ENCODE data around the gene MAML1.
"Not testable (repeated sequence)": the region's sequence is repeated elsewhere in the genome, so short reads cannot be mapped to it uniquely, and the experiment has no call there.

Gene MAML1

DNA sequence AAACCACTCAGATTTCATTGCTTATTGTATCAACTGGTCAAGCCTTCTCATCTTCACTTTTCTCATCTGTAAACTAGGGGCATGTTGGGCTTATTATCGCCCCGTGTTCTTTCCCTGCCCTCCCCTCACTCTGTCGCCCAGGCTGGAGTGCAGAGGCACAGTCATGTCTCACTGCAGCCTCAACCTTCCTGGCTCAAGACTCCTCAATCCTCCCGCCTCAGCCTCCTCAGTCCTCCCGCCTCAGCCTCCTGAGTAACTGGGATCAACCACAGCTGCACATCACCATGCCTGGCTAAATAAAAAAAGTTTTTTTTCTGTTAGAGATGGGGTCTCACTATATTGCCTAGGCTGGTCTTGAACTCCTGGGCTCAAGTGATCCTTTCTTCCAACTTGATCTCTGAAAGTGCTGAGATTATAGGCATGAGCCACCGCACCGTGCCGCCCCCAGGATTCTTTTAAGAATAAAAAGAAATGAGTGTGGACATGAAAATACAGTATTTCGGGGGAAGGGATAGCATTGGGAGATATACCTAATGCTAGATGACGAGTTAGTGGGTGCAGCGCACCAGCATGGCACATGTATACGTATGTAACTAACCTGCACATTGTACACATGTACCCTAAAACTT, 2.0 kb downstream of the MAML1 start:
- no peak for DNase-seq (ENCODE audit: low spot score)

DNA sequence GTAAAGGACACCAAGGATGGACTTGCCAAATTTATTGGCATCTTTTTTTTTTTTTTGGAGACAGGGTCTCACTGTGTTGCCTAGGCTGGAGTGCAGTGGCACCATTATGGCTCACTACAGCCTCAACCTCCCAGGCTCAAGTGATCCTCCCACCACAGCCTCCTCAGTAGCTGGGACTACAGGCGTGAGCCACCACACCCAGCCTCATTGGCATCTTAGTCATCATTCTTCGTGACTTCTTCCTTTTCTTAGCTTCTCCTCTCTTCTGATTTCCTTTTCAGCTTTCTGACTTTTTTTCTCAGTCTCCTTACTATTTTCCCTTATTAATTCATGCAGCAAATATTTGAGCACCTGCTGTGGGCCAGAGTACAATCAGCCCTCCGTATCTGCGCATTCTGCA, 6.1 kb downstream of the MAML1 start:
- DNase-seq (ENCODE audit: low spot score): no peak

DNA sequence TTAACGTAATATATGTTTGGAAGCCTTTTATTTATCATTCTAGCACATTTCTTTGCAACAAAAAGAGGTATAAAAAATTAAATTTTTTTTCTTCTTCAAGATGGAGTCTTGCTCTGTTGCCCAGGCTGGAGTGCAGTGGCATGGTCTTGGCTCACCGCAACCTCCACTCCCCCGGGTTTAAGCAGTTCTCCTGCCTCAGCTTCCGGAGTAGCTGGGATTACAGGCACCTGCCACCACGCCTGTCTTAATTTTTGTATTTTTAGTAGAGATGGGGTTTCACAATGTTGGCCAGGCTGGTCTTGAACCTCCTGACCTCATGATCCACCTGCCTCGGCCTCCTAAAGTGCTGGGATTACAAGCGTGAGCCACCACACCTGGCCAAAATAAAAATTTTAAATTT, 11.5 kb downstream of the MAML1 start:
- DNase-seq (ENCODE audit: low spot score): not testable (repeated sequence)

DNA sequence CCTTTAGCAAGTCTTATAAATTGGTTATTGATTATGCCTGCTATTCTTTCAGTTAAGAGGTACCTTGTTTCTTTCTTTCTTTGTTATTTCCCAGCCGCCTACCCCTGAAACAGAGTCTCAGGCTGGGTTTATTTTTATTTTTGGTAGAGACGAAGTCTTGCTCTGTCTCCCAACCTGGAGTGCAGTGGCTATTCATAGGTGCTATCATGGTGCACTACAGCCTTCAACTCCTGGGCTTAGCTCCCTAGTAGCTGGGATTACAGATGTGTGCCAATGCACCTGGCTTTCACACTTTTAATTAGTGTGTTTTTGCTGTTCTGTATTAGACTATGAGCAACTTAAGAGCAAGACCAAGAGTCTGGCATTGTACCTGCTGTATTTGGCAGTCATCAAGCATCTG, 14.2 kb downstream of the MAML1 start:
- no peak for DNase-seq (ENCODE audit: low spot score)

DNA sequence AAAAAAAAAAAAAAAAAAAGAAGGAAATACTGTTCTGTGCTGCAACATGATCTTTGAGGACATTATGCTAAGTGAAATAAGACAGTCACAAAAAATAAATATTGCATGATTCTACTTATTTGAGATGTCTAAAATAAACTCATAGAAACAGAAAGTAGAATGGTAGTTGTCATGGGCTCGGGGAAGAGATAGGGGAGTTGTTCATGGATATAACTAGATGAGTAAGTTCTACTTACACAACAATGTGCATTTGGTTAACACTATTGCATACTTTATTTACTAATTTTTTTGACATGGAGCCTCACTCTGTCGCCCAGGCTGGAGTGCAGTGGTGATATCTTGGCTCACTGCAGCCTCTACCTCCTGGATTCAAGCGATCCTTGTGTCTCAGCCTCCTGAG, 15.2 kb downstream of the MAML1 start:
- DNase-seq (ENCODE audit: low spot score): no peak

DNA sequence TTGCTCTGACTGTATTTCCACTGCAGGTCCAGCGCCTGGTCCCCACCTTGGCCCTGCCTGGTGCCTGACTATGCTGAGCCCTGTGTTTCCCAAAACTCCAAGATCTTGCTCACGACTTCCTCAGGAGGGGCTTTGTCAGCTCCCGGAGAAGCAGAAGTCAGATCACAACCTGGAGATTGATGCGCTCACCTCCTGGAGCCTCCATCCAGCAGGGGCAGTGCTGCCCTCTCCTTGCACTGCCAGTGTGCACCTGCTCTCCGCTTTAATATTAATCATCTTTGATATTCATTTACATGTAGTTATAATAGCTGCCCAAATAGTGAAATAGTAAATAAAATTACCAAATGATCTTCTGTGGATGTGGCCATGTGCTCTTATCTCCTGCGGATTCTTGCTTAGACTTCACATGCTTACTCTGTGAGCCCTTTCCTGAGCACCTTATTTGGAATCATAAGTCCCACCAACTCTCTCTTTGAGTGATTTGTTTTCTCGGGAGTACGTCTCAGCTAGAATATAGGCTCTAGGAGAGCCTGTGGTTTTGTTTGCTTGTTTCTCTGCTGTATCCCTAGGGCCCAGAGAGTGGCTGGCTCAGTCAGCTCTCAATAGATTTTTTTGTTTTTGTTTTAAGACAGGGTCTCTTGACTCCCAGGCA, 17.4 kb downstream of the MAML1 start:
- no peak for DNase-seq (ENCODE audit: low spot score)

DNA sequence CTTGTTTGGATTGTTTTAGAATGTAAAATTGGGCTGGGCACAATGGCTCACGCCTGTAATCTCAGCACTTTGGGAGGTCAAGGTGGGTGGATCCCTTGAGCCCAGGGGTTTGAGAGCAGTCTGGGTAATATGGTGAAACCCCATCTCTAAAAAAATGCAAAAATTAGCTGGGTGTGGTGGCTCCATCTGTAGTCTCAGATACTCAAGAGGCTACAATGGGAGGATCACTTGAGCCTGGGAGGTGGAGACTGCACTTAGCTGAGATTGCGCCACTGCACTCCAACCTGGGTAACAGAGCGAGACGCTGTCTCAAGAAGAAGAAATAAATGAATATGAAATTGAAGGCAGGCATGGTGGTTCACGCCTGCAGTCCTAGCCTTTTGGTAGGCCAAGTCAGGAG, 21.3 kb downstream of the MAML1 start:
- no peak for DNase-seq (ENCODE audit: low spot score)

DNA sequence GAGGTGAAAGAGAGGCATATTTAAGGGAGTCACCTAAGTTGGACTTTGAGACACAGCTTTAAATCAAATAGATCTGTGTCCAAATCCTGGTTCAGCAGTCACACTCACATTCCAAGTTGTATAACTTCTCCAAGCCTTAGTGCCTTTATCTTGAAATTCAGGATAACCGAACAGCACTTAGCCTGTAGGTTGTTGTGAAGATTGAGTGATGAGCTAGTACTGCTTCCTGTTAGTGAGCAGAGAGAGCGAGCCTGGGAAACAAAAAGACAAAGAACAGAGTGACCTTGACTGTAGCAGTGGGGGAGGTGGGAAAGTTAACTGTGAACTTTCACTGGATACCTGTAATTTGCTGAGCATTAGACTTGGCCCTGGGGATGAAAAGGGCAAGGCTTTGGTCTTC, 22.4 kb downstream of the MAML1 start:
- no peak for DNase-seq (ENCODE audit: low spot score)

DNA sequence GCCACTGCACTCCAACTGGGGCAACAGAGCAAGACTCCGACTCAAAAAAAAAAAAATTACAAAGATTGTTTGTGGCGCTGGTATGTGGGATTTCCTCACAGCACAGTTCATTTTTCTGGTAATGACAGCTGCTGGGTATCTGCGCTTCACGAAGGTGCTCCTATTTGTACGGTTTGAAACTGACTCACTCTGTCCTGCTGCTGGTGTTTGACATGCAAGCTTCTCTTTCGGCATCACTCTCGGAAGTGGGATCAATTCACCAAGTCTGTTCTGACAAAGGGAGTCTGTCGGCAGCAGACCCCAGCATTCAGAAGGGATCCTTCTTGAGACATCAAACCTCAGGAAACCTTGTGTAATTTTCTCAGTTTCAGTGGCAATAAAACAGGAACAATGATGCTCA, 26.3 kb downstream of the MAML1 start:
- no peak for DNase-seq (ENCODE audit: low spot score)

DNA sequence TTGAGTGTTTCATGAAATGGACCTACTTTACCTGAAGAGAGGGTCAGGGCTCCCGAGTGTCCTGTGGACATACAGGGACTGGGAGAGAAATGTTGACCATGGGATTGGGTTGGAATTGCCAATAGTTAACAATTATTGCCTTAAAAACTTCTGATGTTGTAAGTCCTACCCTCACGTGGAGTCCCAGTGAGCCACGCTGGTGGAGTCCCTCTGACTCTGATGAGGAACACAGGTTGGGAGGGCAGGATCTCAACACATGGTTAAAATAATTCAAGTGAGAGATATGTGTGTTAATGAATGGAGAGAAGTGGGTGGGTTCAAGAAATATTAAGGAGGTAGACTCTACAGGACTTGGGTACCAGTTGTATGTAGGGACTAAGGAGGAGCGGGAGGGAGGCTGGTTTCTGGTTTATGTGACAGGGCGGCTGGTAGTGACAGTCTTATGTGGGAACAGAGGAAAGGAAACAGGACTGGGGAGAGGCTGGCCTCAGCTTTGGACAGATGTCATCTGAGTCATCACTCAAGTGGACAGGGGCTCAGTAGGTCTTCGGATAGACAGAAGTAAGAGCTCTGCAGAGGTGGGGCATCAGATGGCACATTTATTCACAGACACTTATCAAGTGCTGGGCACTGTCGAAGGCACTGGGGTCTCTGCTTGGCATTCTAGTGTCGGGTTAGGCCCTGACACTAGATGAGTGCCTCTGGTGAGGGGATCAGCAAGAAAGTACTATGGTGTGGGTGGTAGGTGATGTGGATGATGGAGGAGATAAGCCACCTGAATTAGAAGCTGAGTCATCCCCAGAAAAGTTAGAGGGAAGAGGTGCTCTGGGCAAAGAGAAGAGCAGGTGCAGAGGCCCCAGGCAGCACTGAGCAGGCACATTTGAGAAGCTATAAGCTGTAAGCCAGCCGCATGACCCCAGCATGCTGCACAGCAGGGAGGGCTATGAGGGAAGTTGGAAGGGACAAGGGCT, 27.2 kb downstream of the MAML1 start:
- DNase-seq (ENCODE audit: low spot score): no peak

DNA sequence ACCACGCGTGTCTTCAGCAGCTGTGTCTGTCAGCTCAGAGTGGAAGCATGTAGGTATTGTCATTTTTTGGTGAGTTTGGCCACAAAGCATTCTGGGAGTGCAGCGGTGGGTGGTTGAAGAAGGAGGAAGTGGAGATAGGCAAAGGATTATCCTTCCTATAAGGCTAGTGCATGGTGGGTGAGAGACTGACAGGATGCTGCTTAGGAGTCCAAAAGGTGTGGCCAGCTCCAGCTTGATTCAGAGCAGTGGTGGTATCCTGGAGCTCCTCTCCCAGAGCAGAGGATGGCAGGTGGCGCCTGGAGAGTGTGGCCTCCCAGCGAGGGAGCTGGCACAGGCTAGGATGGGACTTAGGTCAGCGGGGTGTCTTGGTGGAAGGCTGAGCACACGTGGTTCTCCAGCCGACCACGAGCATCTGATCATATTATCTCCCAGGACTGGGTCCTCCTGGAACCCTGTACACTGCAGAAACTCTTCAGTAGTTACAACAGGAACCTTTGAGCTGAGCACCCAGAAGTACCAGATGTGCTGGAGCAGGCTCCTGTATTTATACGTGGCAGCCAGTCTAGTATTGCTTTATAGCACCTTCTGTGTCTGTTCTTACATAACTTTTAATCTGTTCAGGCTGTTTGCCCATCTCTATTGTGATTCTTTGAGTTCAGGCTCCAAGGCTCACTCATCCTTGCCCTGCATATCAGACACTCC, 29.6 kb downstream of the MAML1 start:
- DNase-seq (ENCODE audit: low spot score): peak; percentile 68

DNA sequence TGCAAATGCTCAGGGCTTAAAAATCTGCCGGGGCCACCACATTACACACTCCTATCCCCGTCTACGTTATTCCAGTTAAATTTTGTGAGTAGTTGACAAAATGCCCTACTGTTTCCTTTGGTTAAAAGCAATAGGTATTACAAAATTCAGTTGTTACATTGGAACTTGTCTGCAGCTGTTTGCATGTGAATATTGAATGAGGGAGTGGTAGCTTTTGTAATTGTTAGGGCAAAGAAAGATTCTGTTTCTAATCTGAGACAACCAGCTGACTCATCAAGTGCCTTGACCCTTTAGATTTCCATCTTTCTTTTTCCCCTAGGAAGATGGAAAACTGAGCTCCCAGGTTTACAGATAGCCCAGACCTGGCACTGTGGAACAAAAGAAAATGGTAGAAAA, 30.2 kb downstream of the MAML1 start:
- DNase-seq (ENCODE audit: low spot score): no peak

DNA sequence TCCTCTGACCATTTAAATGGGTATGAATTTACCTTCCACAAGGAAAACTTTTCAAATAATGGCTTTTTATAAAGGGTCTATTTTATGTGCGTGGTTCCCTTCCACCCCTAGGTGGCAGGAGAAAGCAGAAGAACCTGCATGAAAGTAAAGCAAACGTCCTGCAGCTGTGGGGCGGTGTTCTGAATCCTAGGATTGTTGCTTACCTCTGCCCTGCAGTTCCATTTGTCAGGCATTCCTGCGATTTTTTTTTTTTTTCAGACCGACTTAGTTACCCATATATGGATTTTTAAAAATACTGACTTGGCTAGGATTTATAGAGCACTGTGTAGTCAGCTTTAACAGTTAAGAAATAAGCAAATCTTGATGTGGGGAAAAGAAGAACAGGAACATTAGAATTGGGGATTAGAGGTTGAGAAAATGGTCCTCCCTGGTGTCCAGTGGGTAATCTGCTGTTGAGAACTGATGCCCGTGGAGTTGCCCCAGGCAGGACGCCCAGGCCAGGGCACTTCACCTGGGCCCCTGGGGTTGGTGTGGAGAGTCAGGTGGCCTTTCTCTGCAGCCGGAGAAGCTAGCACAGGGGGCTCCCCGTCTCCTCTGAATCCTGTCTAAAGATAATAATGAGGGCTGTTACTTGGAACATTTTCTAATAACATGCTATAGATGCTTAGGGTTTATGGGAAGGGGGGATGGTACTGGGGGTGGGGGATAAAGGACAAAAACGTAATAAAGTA, 30.8 kb downstream of the MAML1 start:
- DNase-seq (ENCODE audit: low spot score): peak; percentile 76

DNA sequence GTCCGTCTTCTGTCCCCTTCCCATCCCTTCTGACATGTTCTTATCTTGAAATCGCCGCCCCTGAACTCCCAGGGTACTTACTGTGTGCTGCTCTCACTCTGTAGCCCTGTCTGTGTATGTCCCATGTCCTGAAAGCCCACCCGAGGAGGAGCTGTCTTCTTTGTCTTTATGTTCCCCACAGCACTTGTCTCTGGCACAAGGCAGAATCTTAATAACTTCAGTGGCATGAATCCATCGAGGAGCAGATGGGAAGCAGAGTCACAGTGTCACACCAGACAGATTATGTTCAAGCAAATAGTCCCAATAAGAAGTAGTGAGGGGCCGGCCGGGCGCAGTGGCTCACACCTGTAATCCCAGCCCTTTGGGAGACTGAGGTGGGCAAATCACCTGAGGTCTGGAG, 31.4 kb downstream of the MAML1 start:
- DNase-seq (ENCODE audit: low spot score): no peak

DNA sequence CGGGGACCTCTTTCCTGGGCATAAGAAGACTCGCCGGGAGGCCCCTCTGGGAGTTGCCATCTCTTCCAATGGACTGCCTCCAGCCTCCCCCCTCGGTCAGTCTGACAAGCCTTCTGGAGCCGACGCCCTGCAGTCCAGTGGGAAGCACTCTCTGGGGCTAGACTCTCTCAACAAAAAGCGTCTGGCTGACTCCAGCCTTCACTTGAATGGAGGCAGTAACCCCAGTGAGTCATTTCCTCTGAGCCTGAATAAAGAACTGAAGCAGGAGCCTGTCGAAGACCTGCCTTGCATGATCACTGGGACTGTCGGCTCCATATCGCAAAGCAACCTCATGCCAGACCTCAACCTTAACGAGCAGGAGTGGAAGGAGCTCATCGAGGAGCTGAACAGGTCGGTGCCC, 32.8 kb downstream of the MAML1 start:
- no peak for DNase-seq (ENCODE audit: low spot score)

DNA sequence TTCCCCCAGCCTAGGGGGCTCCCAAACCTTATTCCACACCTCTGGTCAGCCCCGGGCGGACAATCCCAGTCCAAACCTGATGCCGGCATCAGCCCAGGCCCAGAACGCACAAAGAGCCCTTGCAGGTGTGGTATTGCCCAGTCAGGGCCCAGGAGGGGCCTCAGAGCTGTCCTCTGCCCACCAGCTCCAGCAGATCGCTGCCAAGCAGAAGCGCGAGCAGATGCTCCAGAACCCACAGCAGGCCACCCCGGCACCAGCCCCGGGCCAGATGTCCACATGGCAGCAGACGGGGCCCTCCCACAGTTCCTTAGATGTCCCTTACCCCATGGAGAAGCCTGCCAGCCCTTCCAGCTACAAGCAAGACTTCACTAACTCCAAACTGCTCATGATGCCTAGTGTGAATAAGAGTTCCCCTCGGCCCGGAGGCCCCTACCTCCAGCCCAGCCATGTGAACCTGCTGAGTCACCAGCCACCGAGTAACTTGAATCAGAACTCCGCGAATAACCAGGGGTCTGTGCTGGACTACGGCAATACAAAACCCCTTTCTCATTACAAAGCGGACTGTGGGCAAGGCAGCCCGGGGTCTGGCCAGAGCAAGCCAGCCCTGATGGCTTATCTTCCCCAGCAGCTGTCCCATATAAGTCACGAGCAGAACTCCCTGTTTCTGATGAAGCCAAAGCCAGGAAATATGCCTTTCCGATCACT, 33.6 kb downstream of the MAML1 start:
- no peak for DNase-seq (ENCODE audit: low spot score)

DNA sequence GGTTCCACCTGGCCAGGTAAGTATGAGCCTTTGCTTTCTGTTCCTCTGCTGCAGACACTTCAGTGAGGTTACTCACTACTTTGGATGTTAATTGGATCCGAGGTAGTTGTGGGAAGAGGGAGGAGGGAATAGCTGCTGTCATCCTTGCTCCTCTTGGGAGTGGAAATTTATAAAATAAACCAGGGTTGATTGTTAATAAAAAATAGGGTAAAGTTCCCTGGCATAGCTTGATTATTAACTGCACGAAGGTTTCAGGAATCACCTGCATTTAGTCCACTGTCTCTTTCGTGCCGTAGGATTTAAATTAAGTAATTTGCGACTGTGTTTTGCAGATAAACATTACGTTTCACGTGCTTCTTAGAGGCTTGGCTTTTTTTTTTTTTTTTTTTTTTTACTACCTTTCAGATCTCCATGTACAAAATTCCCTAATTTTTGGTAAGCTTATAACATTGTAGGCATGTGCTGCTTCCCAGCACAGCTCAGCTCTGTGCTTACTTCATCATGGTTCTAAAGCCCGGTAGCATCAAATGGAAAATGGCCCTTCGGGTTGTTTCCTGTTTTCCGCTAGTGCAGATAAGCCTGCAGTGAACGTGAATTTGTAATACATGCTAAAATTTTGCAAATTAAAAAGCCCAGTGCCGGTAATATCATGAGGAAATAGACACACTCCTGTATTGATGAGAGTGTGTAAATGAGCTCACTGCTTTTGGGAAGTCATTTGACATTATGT, 34.3 kb downstream of the MAML1 start:
- DNase-seq (ENCODE audit: low spot score): no peak

DNA sequence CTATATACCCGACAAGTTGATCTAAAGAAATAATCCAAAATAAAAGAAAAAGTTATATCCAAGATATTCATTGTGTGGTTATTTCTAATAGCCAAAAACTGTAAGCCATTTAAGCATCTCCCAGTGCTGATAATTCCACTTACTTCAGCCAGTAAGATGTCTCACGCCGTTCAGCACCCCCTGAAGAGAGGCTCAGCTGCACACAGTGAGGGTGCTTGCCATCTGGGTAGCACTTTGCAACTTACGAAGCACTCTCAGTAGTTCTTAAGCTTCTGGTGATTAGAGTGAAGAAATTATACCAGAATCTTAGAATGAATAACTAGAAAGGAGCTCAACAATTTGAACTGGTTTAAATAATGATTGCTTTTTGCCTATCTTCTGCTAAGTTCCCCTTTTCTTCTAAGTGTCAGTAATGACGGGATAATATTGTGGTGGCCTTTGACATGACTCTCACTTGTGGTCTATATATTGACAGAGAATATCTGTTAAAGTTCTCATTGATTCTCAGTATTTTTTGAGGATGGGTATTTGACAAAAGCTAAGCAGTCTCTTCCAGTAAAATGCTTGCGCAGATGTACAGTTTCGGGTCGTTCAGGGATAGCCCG, 35.0 kb downstream of the MAML1 start:
- DNase-seq (ENCODE audit: low spot score): no peak

DNA sequence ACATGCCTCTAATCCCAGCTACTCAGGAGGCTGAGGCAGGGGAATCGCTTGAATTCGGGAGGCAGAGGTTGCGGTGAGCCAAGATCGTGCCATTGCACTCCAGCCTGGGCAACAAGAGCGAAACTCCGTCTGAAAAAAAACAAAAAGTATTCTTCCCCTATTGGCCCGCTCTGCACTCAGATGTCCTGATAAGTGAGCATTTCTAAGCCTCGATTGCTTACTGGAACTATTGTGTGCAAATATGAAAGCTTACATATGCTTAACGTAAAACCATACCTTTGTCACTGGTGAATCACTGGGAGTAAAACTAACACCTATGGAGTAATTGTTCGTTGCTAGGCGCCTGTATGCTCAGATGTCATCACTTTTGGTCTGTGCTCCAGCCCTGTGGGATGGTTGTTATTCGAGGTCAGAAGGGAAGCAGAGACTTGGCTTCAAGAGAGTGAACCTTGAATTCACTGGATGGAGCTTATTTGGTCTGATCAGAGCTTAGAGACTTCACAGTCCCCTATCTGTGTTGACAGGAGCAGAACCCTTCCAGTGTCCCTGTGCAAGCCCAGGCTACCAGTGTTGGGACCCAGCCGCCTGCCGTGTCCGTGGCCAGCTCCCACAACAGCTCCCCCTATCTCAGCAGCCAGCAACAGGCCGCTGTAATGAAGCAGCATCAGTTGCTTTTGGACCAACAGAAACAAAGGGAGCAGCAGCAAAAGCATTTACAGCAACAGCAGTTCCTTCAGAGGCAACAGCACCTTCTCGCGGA, 35.9 kb downstream of the MAML1 start:
- DNase-seq (ENCODE audit: low spot score): no peak

Measured in NAMALWA (cell line).